Stimulated activated CD4-positive, alpha-beta T cell treated with anti-CD3 and anti-CD28 coated beads, Interleukin-2, amount 100 ng/mL, for 24 hours (primary cell): ENCODE results near the gene R3HDM2.
"Not testable (repeated sequence)": the region's sequence is repeated elsewhere in the genome, so short reads cannot be mapped to it uniquely, and the experiment has no call there.

ENCODE experiments used
- DNase-seq, 2 donors: peaks; one replicate each; pipeline ENCODE4 v3.0.0-alpha.2; 2020

The R3HDM2 gene

GRCh38 chr12:57320639-57321038, 110.2 kb downstream of the R3HDM2 start:
- DNase-seq, result no peak

- no peak for DNase-seq
Observed at GRCh38 chr12:57319678-57320469, 111.0 kb downstream of the R3HDM2 start.

GRCh38 chr12:57315681-57316080, 115.2 kb downstream of the R3HDM2 start:
- DNase-seq, result no peak

- not testable (repeated sequence) for DNase-seq
Observed at GRCh38 chr12:57312287-57312686, 118.6 kb downstream of the R3HDM2 start.

- no peak for DNase-seq
Observed at GRCh38 chr12:57309420-57309819, 121.4 kb downstream of the R3HDM2 start.

GRCh38 chr12:57300961-57301584, 129.8 kb downstream of the R3HDM2 start:
- DNase-seq, result no peak

- no peak for DNase-seq
Observed at GRCh38 chr12:57299514-57300016, 131.3 kb downstream of the R3HDM2 start.

- no peak for DNase-seq
Observed at GRCh38 chr12:57296291-57296690, 134.6 kb downstream of the R3HDM2 start.

- DNase-seq, result not testable (repeated sequence)
Observed at GRCh38 chr12:57282073-57282472, 148.8 kb downstream of the R3HDM2 start.

GRCh38 chr12:57280211-57281062, 150.4 kb downstream of the R3HDM2 start:
- peak; percentile 70 to 74 for DNase-seq

GRCh38 chr12:57278465-57279381, 152.1 kb downstream of the R3HDM2 start:
- no peak for DNase-seq

GRCh38 chr12:57276935-57277563, 153.8 kb downstream of the R3HDM2 start:
- DNase-seq, result peak in 1 of 2 donors; percentile 24

- DNase-seq, result not testable (repeated sequence)
Observed at GRCh38 chr12:57276233-57276632, 154.6 kb downstream of the R3HDM2 start.

GRCh38 chr12:57273516-57273915, 157.3 kb downstream of the R3HDM2 start:
- DNase-seq, result no peak

GRCh38 chr12:57272337-57273151, 158.3 kb downstream of the R3HDM2 start:
- no peak for DNase-seq

GRCh38 chr12:57270966-57271470, 159.8 kb downstream of the R3HDM2 start:
- DNase-seq, result no peak

- DNase-seq, result peak in 1 of 2 donors; percentile 37
Observed at GRCh38 chr12:57268264-57268663, 162.6 kb downstream of the R3HDM2 start.

GRCh38 chr12:57266681-57267080, 164.2 kb downstream of the R3HDM2 start:
- no peak for DNase-seq

GRCh38 chr12:57263096-57263495, 167.7 kb downstream of the R3HDM2 start:
- no peak for DNase-seq

GRCh38 chr12:57262126-57262822, 168.6 kb downstream of the R3HDM2 start:
- no peak for DNase-seq
